Stimulated activated naive CD8-positive, alpha-beta T cell treated with anti-CD3 and anti-CD28 coated beads, Interleukin-15, Interleukin-2, amounts not matched to agents 100 ng/mL and 50 ng/mL, for 24 hours (primary cell): ENCODE measurements around the gene SLC10A3.
"Not testable (repeated sequence)": the region's sequence is repeated elsewhere in the genome, so short reads cannot be mapped to it uniquely, and the experiment has no call there.

Source experiments
- H3K27ac Mint-ChIP-seq: one replicate; pipeline ENCODE4 v1.8.0; 2021; ENCODE audit warnings: mild to moderate bottlenecking, mixed read lengths
- H3K27me3 Mint-ChIP-seq: one replicate; pipeline ENCODE4 v1.8.0; 2021; ENCODE audit warnings: mixed read lengths
- H3K36me3 Mint-ChIP-seq: one replicate; pipeline ENCODE4 v1.8.0; 2021; ENCODE audit warnings: low read depth, mixed read lengths
- H3K4me1 Mint-ChIP-seq: one replicate; pipeline ENCODE4 v1.8.0; 2021; ENCODE audit warnings: low read depth, mixed read lengths
- H3K4me3 Mint-ChIP-seq: one replicate; pipeline ENCODE4 v1.8.0; 2021; ENCODE audit warnings: mild to moderate bottlenecking, mixed read lengths
- H3K9me3 Mint-ChIP-seq: one replicate; pipeline ENCODE4 v1.8.0; 2021; ENCODE audit warnings: mixed read lengths

Gene SLC10A3

GRCh38 chrX:154515966-154516655 lies 25.7 kb upstream of the SLC10A3 start, which contains the start of gene FAM3A:
TSS of gene FAM3A (minus strand) at chrX:154516232. CDS start at chrX:154515772, 460 bp downstream.
- Mint-ChIP-seq H3K36me3 (peaks cover 8% of the 10 kb centered on the region), H3K4me1 (peaks cover 36% of the 10 kb centered on the region), H3K27ac (peak within 1 kb of the TSS; percentile 84), H3K27me3 (no peaks in the 10 kb centered on the region), H3K4me3 (peak within 1 kb of the TSS; percentile 85), H3K9me3 (no peaks in the 10 kb centered on the region)

- Mint-ChIP-seq H3K4me1 (peaks cover 41% of the 10 kb centered on the region), H3K4me3 (peak overlapping the region; percentile 83), H3K27ac (peak overlapping the region; percentile 83), H3K27me3 (no peaks in the 10 kb centered on the region), H3K36me3 (peaks cover 13% of the 10 kb centered on the region), H3K9me3 (no peaks in the 10 kb centered on the region)
Observed at GRCh38 chrX:154515090-154515965, 24.9 kb upstream of the SLC10A3 start.

- Mint-ChIP-seq H3K27ac (peak overlapping the region; percentile 82), H3K9me3 (no peaks in the 10 kb centered on the region), H3K4me1 (peaks cover 41% of the 10 kb centered on the region), H3K4me3 (peak overlapping the region; percentile 62), H3K27me3 (no peaks in the 10 kb centered on the region), H3K36me3 (peaks cover 25% of the 10 kb centered on the region)
Observed at GRCh38 chrX:154513716-154514115, 23.3 kb upstream of the SLC10A3 start.

- no peaks in the 10 kb centered on the region for H3K9me3 Mint-ChIP-seq
- peaks cover 28% of the 10 kb centered on the region for H3K36me3 Mint-ChIP-seq
- no peak overlapping the region for H3K4me3 Mint-ChIP-seq
- no peak overlapping the region for H3K27ac Mint-ChIP-seq
- H3K27me3 Mint-ChIP-seq = no peaks in the 10 kb centered on the region
- peaks cover 41% of the 10 kb centered on the region for H3K4me1 Mint-ChIP-seq
Observed at GRCh38 chrX:154512879-154513553, 22.6 kb upstream of the SLC10A3 start.

- Mint-ChIP-seq H3K4me3 (no peak overlapping the region), H3K27ac (peak overlapping the region; percentile 65), H3K9me3 (no peaks in the 10 kb centered on the region), H3K4me1 (peaks cover 41% of the 10 kb centered on the region), H3K36me3 (peaks cover 28% of the 10 kb centered on the region), H3K27me3 (no peaks in the 10 kb centered on the region)
Observed at GRCh38 chrX:154511761-154512160, 21.3 kb upstream of the SLC10A3 start.

- no peaks in the 10 kb centered on the region for H3K9me3 Mint-ChIP-seq
- no peak overlapping the region for H3K27ac Mint-ChIP-seq
- H3K36me3 Mint-ChIP-seq = peaks cover 28% of the 10 kb centered on the region
- H3K4me3 Mint-ChIP-seq = no peak overlapping the region
- H3K27me3 Mint-ChIP-seq = no peaks in the 10 kb centered on the region
- peaks cover 28% of the 10 kb centered on the region for H3K4me1 Mint-ChIP-seq
Observed at GRCh38 chrX:154509455-154509854, 19.0 kb upstream of the SLC10A3 start.

- H3K27me3 Mint-ChIP-seq = no peaks in the 10 kb centered on the region
- H3K4me3 Mint-ChIP-seq = no peak overlapping the region
- H3K36me3 Mint-ChIP-seq = peaks cover 22% of the 10 kb centered on the region
- no peak overlapping the region for H3K27ac Mint-ChIP-seq
- peaks cover 20% of the 10 kb centered on the region for H3K4me1 Mint-ChIP-seq
- no peaks in the 10 kb centered on the region for H3K9me3 Mint-ChIP-seq
Observed at GRCh38 chrX:154508384-154508745, 17.9 kb upstream of the SLC10A3 start.

- Mint-ChIP-seq H3K27ac (no peak overlapping the region), H3K4me3 (no peak overlapping the region), H3K27me3 (no peaks in the 10 kb centered on the region), H3K36me3 (peaks cover 22% of the 10 kb centered on the region), H3K9me3 (no peaks in the 10 kb centered on the region), H3K4me1 (peaks cover 20% of the 10 kb centered on the region)
Observed at GRCh38 chrX:154507673-154508383, 17.4 kb upstream of the SLC10A3 start.

GRCh38 chrX:154506483-154507332 lies 16.3 kb upstream of the SLC10A3 start:
- H3K9me3 Mint-ChIP-seq = no peaks in the 10 kb centered on the region
- no peak overlapping the region for H3K4me3 Mint-ChIP-seq
- H3K27me3 Mint-ChIP-seq = no peaks in the 10 kb centered on the region
- no peak overlapping the region for H3K27ac Mint-ChIP-seq
- peaks cover 22% of the 10 kb centered on the region for H3K36me3 Mint-ChIP-seq
- peaks cover 10% of the 10 kb centered on the region for H3K4me1 Mint-ChIP-seq

- H3K27me3 Mint-ChIP-seq = no peaks in the 10 kb centered on the region
Observed at GRCh38 chrX:154505734-154506133, 15.3 kb upstream of the SLC10A3 start.

GRCh38 chrX:154502989-154503388 lies 12.6 kb upstream of the SLC10A3 start:
- H3K4me3 Mint-ChIP-seq = no peak overlapping the region
- H3K27me3 Mint-ChIP-seq = no peaks in the 10 kb centered on the region
- no peaks in the 10 kb centered on the region for H3K4me1 Mint-ChIP-seq
- H3K27ac Mint-ChIP-seq = no peak overlapping the region
- H3K36me3 Mint-ChIP-seq = no peaks in the 10 kb centered on the region
- H3K9me3 Mint-ChIP-seq = no peaks in the 10 kb centered on the region

More at GRCh38 chrX:154505734-154506133, 15.3 kb upstream of the SLC10A3 start:
- no peak overlapping the region for H3K27ac Mint-ChIP-seq
- H3K9me3 Mint-ChIP-seq = no peaks in the 10 kb centered on the region
- peaks cover 17% of the 10 kb centered on the region for H3K36me3 Mint-ChIP-seq
- peaks cover under 1% of the 10 kb centered on the region for H3K4me1 Mint-ChIP-seq
- H3K4me3 Mint-ChIP-seq = no peak overlapping the region

- Mint-ChIP-seq H3K4me3 (no peak overlapping the region), H3K4me1 (no peaks in the 10 kb centered on the region), H3K36me3 (no peaks in the 10 kb centered on the region), H3K27me3 (no peaks in the 10 kb centered on the region), H3K9me3 (no peaks in the 10 kb centered on the region), H3K27ac (no peak overlapping the region)
Observed at GRCh38 chrX:154502098-154502497, 11.7 kb upstream of the SLC10A3 start.

GRCh38 chrX:154501423-154501822 lies 11.0 kb upstream of the SLC10A3 start:
- H3K9me3 Mint-ChIP-seq, H3K4me3 Mint-ChIP-seq, H3K36me3 Mint-ChIP-seq, H3K27me3 Mint-ChIP-seq, H3K27ac Mint-ChIP-seq, H3K4me1 Mint-ChIP-seq: not testable (repeated sequence)
